Hindlimb muscle (tissue), 1 donor: ENCODE measurements around the gene TSPAN5. TPM values are rescaled to one million over a fixed set of nuclear protein-coding genes. Genes with fewer than 3 reads are reported as not detected.
"Not testable (repeated sequence)": the region's sequence is repeated elsewhere in the genome, so short reads cannot be mapped to it uniquely, and the experiment has no call there.

Experiments used
- DNase-seq: peaks from one replicate; pipeline ENCODE4 v3.0.0-alpha.2; 2013
- polyA plus RNA-seq: library from polyadenylated mRNA; unstranded; fragments of 120-200 nt; gene quantifications from one replicate; pipeline ENCODE4 v1.2.1, GENCODE V29; 2013; ENCODE audit not compliant: insufficient read length

TSPAN5 gene
- 12.4 TPM for polyA plus RNA-seq

DNA sequence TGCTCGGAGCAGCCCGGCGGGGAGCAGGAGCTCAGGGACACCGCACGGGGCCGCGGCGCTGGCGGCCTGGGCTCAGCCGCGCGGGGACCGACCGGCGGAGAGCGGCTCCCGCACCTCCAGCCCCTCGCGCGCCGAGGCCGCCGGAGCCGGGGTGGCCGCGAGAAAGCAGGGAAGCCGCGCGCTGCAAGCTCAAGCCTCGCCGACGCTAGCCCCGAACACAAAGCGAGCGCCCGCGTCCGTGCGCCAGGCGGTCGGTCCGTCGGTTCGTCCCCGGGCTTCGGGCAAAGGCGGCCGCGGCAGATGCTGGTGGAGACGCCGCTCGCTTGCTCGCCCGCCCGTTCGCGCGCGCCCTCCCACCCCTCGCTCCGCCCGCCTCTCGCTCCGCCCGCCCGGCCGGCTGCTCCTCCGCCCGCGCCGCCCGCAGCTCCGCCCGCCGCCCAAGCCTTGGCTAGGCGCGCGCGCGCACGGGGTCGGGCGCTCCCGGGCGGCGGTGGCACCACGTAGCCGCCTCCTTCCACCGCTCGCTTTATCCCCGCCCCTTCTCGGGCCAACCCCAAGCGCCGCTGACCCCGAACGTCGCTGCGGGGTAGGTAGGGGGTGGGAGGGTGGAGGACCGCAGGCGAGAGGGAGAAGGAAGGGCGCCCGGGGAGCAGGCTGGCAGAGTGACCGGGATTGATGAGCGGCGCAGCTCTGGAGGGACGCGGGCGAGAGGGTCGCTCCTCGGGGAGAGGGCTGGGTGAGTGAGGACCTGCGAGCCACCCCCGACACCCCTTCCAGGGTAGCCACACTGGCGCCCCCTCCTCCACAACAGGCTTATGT, at the start of gene TSPAN5:
Gene TSPAN5 (minus strand): TSS at position 325 of the 819 bp plus-strand sequence.
- DNase-seq: peak; percentile 78

DNA sequence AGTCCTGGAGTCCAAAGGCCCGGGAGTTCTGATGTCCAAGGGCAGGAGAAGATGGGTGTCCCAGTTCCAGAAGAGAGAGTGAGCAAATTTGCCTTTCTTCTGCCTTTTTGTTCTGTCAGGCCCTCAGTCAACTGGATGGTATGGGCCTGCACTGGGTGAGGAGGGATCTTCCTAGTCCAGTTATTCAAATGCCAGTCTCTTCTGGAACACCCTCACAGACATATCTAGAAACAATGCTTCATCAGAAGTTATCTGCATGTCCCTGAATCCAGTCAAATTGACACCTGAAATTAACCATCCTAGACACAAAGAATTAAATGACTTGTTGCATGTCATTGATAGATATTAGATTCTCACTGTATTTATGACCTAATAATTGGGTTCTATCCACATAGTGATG, 48.5 kb upstream of the TSPAN5 start:
- DNase-seq: no peak

GRCh38 chr4:98706200-98706813, 47.9 kb upstream of the TSPAN5 start:
- DNase-seq: no peak

GRCh38 chr4:98705586-98705985, 47.2 kb upstream of the TSPAN5 start:
- DNase-seq: not testable (repeated sequence)

DNA sequence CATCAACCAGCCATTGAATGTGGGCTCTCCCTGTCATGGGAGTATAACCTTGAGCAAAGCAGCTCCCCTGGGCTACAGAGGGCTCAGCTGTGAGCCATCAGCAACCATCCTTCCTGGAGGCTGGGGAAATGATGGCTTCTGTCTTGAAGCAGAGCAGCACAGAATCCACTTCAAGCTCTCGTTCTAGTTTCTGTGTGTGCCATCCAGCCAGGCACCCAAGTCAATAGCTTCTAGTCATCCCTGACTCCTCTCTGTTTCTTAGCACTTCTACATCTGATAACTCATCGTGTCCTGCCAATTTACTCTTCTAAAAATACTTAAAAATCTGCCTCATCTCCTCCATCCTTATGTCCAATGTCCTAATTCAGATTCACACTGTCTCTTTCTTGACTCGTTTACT, 42.2 kb upstream of the TSPAN5 start:
- DNase-seq: no peak

- no peak for DNase-seq
Measured at GRCh38 chr4:98694076-98694475, 35.7 kb upstream of the TSPAN5 start.

DNA sequence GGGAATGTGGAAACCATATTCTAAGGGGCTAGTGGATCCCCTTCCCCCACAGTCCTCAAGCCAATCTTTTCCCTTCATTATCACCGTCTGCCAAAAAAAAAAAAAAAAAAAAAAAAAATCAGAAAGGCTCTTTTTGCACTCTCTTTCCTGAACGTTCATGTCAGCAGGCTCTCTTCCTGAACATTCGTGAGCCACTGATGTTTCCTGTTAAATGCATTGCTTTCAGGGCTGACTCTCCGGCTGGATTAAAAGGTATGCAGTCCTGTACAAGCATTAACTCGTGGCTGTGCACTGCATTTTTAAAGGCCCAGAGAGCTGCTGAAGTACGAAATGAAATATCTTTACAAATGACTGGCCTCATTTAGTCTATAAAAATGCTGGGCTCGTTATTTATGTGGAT, 34.0 kb upstream of the TSPAN5 start:
- no peak for DNase-seq

GRCh38 chr4:98691588-98691987, 33.2 kb upstream of the TSPAN5 start:
- DNase-seq: no peak

GRCh38 chr4:98689507-98690174, 31.2 kb upstream of the TSPAN5 start:
- DNase-seq: no peak

GRCh38 chr4:98688411-98689290, 30.2 kb upstream of the TSPAN5 start:
- DNase-seq: no peak

DNA sequence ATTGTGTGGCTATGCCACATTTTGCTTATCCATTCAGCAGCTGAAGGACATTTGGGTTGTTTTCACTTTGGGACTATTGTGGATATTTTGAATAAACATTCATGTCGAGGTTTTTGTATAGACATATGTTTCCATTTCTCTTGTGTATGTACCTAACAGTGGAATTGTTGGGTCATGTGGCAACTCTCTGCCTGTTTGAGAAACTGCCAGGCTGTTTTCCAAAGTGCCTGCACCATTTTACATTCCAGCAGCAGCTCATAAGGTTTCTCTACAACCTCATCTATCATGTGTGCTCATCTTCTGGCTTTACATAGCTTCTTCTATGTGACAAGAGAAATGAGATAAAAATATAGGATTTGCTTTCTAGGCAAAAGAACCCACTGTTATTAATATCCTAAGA, 29.5 kb upstream of the TSPAN5 start:
- DNase-seq: no peak

DNA sequence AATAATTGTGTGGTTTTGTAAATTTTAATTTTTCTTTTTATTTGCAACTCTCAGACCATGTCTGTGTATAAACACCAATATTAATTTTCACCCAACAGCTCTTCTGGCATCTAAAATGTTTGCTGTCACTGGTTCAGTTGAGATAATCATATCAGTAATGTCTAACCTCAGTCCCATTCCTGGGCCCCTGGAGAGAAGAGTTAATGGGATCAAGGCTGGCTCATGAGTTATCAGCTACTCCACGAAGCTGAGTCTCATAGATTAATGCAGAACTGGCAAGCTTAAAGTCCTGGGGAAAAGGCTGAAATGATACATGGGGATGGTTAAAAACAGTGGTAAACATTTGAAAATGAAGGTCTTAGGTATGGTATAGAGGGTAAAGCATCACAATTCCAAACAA, 28.4 kb upstream of the TSPAN5 start:
- DNase-seq: no peak

GRCh38 chr4:98686043-98686707, 27.8 kb upstream of the TSPAN5 start:
- DNase-seq: no peak

DNA sequence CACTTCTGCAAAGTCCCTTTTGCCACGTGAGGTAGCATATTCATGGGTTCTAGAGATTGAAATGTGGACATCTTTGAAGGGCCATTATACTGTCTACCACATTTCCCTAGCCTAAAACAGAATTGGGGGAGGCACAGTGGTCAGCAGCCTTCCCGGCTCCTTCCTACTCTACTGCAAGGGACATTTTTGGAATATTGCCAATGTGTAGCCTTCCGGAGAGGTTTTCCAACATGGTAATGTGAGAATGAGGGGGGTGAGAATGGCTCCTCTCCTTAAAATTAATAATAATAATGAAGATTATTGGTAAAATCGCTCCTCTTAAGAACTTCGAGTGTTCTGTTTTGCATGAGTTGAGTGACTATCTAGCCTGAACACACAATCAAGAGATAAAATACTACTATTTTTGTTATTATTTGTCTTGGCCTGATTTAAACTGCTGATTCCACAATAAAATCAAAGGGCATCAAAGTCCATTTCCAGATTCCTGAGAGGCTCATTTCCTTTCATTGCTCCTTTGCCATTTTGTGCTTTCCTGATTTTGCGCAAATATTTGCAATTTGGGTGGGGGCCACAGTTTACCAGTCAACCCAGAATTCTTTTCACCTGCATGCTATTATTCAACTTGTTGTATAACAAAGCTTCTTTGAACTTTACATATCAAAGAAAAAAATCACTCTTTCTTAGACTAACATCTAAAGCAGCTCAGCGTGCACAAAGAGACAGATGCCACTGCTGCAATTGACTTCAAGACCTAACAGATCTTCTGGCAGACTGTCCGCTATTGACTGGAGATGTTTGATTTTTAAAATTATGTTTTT, 27.0 kb upstream of the TSPAN5 start:
- no peak for DNase-seq

DNA sequence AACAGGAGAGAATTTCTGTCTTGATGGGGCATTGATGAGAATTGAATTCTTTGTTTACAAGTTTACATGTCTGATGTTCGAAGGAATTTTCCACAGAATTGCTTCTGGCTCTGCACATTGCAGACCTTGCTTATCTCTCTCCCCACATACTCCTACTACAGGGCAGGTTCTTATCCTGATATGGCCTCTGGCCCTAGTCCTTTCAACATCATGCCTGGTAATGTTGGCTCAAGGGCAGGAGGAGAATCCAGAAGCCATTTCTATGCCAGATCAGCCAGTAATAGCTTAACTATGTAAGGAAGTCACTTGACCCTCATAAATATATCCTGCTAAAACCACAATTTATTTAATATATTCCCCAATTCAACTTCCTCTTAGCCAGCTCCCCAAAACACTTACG, 24.3 kb upstream of the TSPAN5 start:
- no peak for DNase-seq

DNA sequence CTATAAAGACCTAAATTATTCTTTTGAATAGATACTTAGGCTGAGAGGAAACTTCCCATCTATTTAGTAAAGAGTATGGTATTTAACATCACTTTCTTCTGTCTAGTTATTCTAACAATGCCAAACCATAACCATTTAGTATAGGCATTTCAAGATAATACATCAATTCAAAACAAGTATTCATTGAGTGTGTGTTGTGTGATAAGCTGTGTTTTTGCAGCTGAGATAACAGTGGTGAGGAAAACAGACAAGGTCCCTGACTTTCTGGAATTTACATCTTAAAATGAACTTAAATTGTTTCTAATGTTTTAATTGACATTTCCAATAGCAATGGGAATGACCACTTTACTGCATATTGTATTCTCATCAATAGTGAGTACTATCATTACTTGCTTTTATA, 22.4 kb upstream of the TSPAN5 start:
- DNase-seq: no peak

- no peak for DNase-seq
Measured at GRCh38 chr4:98679738-98680137, 21.3 kb upstream of the TSPAN5 start.

- no peak for DNase-seq
Measured at GRCh38 chr4:98677799-98678198, 19.4 kb upstream of the TSPAN5 start.

DNA sequence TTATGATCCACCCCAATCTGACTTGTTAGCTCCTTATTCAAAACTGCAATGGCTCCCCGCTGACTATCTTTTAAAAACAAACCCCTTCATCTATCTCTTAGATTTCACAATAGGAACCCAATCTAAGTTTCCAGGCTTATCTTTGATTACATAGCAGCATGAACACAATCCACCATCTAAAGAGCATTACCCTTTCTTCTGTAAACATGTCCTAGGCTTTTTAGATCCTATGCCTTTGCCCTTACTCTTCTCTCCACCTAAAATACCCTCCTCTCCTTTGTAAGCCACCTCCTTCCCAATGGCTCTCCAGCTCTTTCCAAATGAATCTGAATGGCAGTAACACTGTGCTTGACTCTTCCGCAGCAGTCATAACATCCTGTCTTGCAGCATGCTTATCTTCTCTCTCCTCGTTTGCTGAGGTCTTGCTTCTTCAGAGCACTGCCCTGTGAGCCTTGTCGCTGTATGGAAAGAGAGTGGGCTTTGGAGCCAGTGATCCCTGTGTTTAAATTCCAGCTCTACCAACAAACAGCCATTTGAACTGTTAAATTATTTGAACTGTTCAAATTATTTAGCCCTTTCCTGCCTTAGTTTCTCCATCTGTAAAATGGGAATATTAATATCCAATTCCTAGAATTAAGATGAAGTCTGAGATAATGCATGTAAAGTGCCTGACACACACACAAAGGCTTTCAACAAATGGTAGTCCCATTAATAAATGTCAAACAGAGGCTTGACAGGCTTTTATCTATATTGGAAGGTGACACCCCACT, 16.2 kb upstream of the TSPAN5 start:
- no peak for DNase-seq

- DNase-seq: no peak
Measured at GRCh38 chr4:98673978-98674377, 15.6 kb upstream of the TSPAN5 start.
